ENCODE results near the gene ZNF433. TPM values are rescaled to one million over a fixed set of nuclear protein-coding genes. Genes with fewer than 3 reads are reported as not detected.

Gene ZNF433
- total RNA-seq, 6 experiments from 2014 or later, result 3.2 to 4.1 (median 3.8) TPM

GRCh38 chr19:12055784-12056183, 20.3 kb upstream of the ZNF433 start:
- H3K27me3 Mint-ChIP-seq (ENCODE audit: insufficient read depth), result peaks cover 2% of the 10 kb centered on the region; the same call in 1 of the 2 replicates
- 0 out of 2 replicates have a peak, but pooled peaks cover 4% of the 10 kb centered on the region for H3K36me3 Mint-ChIP-seq (ENCODE audit: low read depth)
- H3K4me1 Mint-ChIP-seq (ENCODE audit: low read depth), result peaks cover 18% of the 10 kb centered on the region
- TF ChIP-seq CTCF (IDR thresholded peaks at IDR 0.05), result no peak
- no peak for DNase-seq
- H3K9me3 Mint-ChIP-seq, result peaks cover 5% of the 10 kb centered on the region; the same call in 1 of the 2 replicates
- H3K27ac Mint-ChIP-seq, result no peak overlapping the region
- no peak overlapping the region for H3K4me3 Mint-ChIP-seq

- TF ChIP-seq CTCF (IDR thresholded peaks at IDR 0.05), result no peak; the same call in 1 of the 2 replicates
These were observed 17.2 kb upstream of the ZNF433 start, which contains the start of gene ZNF878 for GRCh38 chr19:12052497-12053169. ZNF878 (minus strand) TSS chr19:12052961; CDS start chr19:12052801, 160 bp downstream.

GRCh38 chr19:12052091-12052496, 16.6 kb upstream of the ZNF433 start:
- Mint-ChIP-seq H3K27me3 (ENCODE audit: insufficient read depth) (peaks cover 2% of the 10 kb centered on the region; the same call in 1 of the 2 replicates), H3K4me1 (ENCODE audit: low read depth) (peaks cover 12% of the 10 kb centered on the region), H3K36me3 (ENCODE audit: low read depth) (peaks cover 13% of the 10 kb centered on the region; the same call in 1 of the 2 replicates), H3K27ac (0 out of 2 replicates have a peak overlapping the region, but pooled peaks have one; percentile 2), H3K4me3 (peak overlapping the region; percentile 85), H3K9me3 (peaks cover 16% of the 10 kb centered on the region)
- DNase-seq, result peak; percentile 21
- TF ChIP-seq CTCF (IDR thresholded peaks at IDR 0.05), result no peak

More at GRCh38 chr19:12052497-12053169, 17.2 kb upstream of the ZNF433 start, which contains the start of gene ZNF878:
- DNase-seq, result peak; percentile 66
- Mint-ChIP-seq H3K27ac (peak within 1 kb of the TSS; percentile 59; the same call in 1 of the 2 replicates), H3K4me1 (ENCODE audit: low read depth) (peaks cover 12% of the 10 kb centered on the region), H3K9me3 (peaks cover 11% of the 10 kb centered on the region), H3K27me3 (ENCODE audit: insufficient read depth) (peaks cover 2% of the 10 kb centered on the region; the same call in 1 of the 2 replicates), H3K4me3 (peak within 1 kb of the TSS; percentile 93), H3K36me3 (ENCODE audit: low read depth) (peaks cover 11% of the 10 kb centered on the region; the same call in 1 of the 2 replicates)

GRCh38 chr19:12047868-12048267, 12.4 kb upstream of the ZNF433 start:
- H3K27ac Mint-ChIP-seq, result no peak overlapping the region
- peaks cover 2% of the 10 kb centered on the region; the same call in 1 of the 2 replicates for H3K27me3 Mint-ChIP-seq (ENCODE audit: insufficient read depth)
- no peak for TF ChIP-seq CTCF (IDR thresholded peaks at IDR 0.05)
- peaks cover 52% of the 10 kb centered on the region for H3K9me3 Mint-ChIP-seq
- peaks cover 39% of the 10 kb centered on the region for H3K36me3 Mint-ChIP-seq (ENCODE audit: low read depth)
- DNase-seq, result no peak
- H3K4me3 Mint-ChIP-seq, result no peak overlapping the region
- peaks cover 7% of the 10 kb centered on the region for H3K4me1 Mint-ChIP-seq (ENCODE audit: low read depth)

- Mint-ChIP-seq H3K27me3 (ENCODE audit: insufficient read depth) (no peaks in the 10 kb centered on the region), H3K4me3 (no peak overlapping the region), H3K36me3 (ENCODE audit: low read depth) (peaks cover 46% of the 10 kb centered on the region), H3K27ac (no peak overlapping the region), H3K9me3 (peaks cover 69% of the 10 kb centered on the region), H3K4me1 (ENCODE audit: low read depth) (no peaks in the 10 kb centered on the region)
- DNase-seq, result no peak
- no peak for TF ChIP-seq CTCF (IDR thresholded peaks at IDR 0.05)
These were observed 8.4 kb upstream of the ZNF433 start for GRCh38 chr19:12043752-12044422.
